BJ (cell line): ENCODE results near the gene CASKIN2. TPM values are rescaled to one million over a fixed set of nuclear protein-coding genes. Genes with fewer than 3 reads are reported as not detected.

ENCODE experiments used
- CTCF ChIA-PET: fragments of 350-600 bp; formaldehyde crosslinking; extraction: SDS; loops from one replicate; lab custom pipeline; 2021; ENCODE audit warnings: antibody characterized with exemption, inconsistent platforms; lab: Yijun Ruan, JAX
- POLR2A ChIA-PET: fragments of 300-600 bp; sonication (Branson Sonifier 250); formaldehyde crosslinking; extraction: SDS; loops from one replicate; lab custom pipeline; 2021; ENCODE audit warnings: antibody characterized with exemption; lab: Charles Lee
- DNase-seq: peaks from one replicate; pipeline ENCODE4 v3.0.0-alpha.2; 2011; ENCODE audit warnings: low read depth
- H3K27me3 ChIP-seq: 2 replicates; pipeline ENCODE4 v1.6.0; 2011; ENCODE audit warnings: low read length; ENCODE audit not compliant: control insufficient read depth, insufficient read depth
- H3K36me3 ChIP-seq: 2 replicates; pipeline ENCODE4 v1.5.1; 2011; ENCODE audit warnings: low read length; ENCODE audit not compliant: control insufficient read depth, insufficient read depth
- H3K4me3 ChIP-seq: 2 replicates; pipeline ENCODE4 v1.5.1; 2011; ENCODE audit warnings: low read depth, mild to moderate bottlenecking, control low read depth, low read length
- polyA plus RNA-seq: library from polyadenylated mRNA; depleted of rRNA; stranded (reverse); fragments of >200 nt; gene quantifications from 2 replicates; pipeline ENCODE4 v1.2.3, GENCODE V29; 2011
- TF ChIP-seq, protein P1 (sequence below): IDR thresholded peaks from 2 replicates; pipeline ENCODE4 v1.5.1; 2011; ENCODE audit warnings: low read depth, mild to moderate bottlenecking, control low read depth, inconsistent platforms, low read length, moderate library complexity; ENCODE audit not compliant: insufficient read depth

CASKIN2 gene
- polyA plus RNA-seq, 1 experiment: 4.8 TPM

GRCh38 chr17:75508931-75509361, 6.4 kb downstream of the CASKIN2 start:
- peaks cover 22% of the 10 kb centered on the region for H3K36me3 ChIP-seq
- POLR2A ChIA-PET: interaction anchor here (0.5 kb wide), 1 partner anchor 53 kb away, joined by 4 read pairs; no protein-coding TSS in a partner anchor
- CTCF ChIA-PET: interaction anchor here (0.9 to 1.7 kb wide), 3 partner anchors 10 to 92 kb away, joined by 3 to 5 read pairs (median 3); no protein-coding TSS in a partner anchor
- TF ChIP-seq, protein P1, sequence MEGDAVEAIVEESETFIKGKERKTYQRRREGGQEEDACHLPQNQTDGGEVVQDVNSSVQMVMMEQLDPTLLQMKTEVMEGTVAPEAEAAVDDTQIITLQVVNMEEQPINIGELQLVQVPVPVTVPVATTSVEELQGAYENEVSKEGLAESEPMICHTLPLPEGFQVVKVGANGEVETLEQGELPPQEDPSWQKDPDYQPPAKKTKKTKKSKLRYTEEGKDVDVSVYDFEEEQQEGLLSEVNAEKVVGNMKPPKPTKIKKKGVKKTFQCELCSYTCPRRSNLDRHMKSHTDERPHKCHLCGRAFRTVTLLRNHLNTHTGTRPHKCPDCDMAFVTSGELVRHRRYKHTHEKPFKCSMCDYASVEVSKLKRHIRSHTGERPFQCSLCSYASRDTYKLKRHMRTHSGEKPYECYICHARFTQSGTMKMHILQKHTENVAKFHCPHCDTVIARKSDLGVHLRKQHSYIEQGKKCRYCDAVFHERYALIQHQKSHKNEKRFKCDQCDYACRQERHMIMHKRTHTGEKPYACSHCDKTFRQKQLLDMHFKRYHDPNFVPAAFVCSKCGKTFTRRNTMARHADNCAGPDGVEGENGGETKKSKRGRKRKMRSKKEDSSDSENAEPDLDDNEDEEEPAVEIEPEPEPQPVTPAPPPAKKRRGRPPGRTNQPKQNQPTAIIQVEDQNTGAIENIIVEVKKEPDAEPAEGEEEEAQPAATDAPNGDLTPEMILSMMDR: no peak
- H3K27me3 ChIP-seq: no peaks in the 10 kb centered on the region
- no peak for DNase-seq
- no peak overlapping the region for H3K4me3 ChIP-seq

GRCh38 chr17:75507733-75508719, 7.3 kb downstream of the CASKIN2 start:
- Histone ChIP-seq H3K4me3 (no peak overlapping the region), H3K27me3 (no peaks in the 10 kb centered on the region), H3K36me3 (peaks cover 23% of the 10 kb centered on the region)
- ChIA-PET CTCF (interaction anchor here (0.9 to 1.7 kb wide), 3 partner anchors 11 to 93 kb away, joined by 3 to 5 read pairs (median 3); no protein-coding TSS in a partner anchor), POLR2A (interaction anchor here (0.5 kb wide), 1 partner anchor 52 kb away, joined by 4 read pairs; no protein-coding TSS in a partner anchor)
- TF ChIP-seq, protein P1: no peak
- no peak for DNase-seq

- CTCF ChIA-PET: no interaction called here
- no peaks in the 10 kb centered on the region for H3K27me3 ChIP-seq
- H3K4me3 ChIP-seq: no peak overlapping the region
- POLR2A ChIA-PET: no interaction called here
- no peak for DNase-seq
- peaks cover 22% of the 10 kb centered on the region for H3K36me3 ChIP-seq
- TF ChIP-seq, protein P1: no peak
Observed at GRCh38 chr17:75506888-75507287, 8.4 kb downstream of the CASKIN2 start.

- CTCF ChIA-PET: no interaction called here
Observed at GRCh38 chr17:75506134-75506533, 9.2 kb downstream of the CASKIN2 start.

DNA sequence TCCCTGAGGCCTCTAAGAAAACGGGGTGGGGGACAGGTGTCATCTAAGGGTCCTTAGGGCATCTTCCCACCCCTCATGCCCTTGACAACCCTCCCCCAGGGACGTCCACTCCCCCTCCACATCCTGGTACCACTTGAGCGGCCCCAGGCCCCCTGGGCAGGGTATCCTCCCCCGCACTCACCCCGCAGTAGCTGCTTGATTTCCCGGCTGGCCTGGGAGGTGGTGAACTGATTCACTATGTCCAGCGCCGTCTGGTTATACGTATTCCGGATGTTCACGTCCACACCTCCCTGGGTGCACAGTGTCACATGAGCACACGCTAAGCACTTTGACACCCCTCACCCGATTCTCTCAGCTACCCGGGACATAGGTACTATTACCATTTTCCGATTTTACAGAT, 9.7 kb downstream of the CASKIN2 start:
- POLR2A ChIA-PET: no interaction called here
- TF ChIP-seq, protein P1: no peak
- CTCF ChIA-PET: interaction anchor here (1.8 kb wide), 1 partner anchor 18 kb away, joined by 4 read pairs; no protein-coding TSS in a partner anchor
- Histone ChIP-seq H3K4me3 (no peak overlapping the region), H3K27me3 (no peaks in the 10 kb centered on the region), H3K36me3 (peaks cover 27% of the 10 kb centered on the region)
- no peak for DNase-seq

More at GRCh38 chr17:75506134-75506533, 9.2 kb downstream of the CASKIN2 start:
- TF ChIP-seq, protein P1: no peak
- POLR2A ChIA-PET: no interaction called here
- Histone ChIP-seq H3K36me3 (peaks cover 23% of the 10 kb centered on the region), H3K27me3 (no peaks in the 10 kb centered on the region), H3K4me3 (no peak overlapping the region)
- DNase-seq: no peak
